GM12892 (cell line): ENCODE results near the gene ZNF280B.
"Not testable (repeated sequence)": the region's sequence is repeated elsewhere in the genome, so short reads cannot be mapped to it uniquely, and the experiment has no call there.

Source experiments
- DNase-seq: peaks from one replicate; pipeline ENCODE4 v3.0.0; 2011; ENCODE audit not compliant: insufficient read length
- FAIRE-seq: peaks from 2 replicates; lab custom pipeline; 2011; peaks lifted over from hg19 to GRCh38; lab: Jason Lieb, UNC
- POLR2A ChIP-seq: IDR thresholded peaks from 2 replicates; pipeline ENCODE4 v1.6.1; 2011; ENCODE audit warnings: low read depth, low read length, control low read depth
- POLR2AphosphoS5 ChIP-seq: IDR thresholded peaks from 2 replicates; pipeline ENCODE4 v1.6.1; 2011; ENCODE audit warnings: low read depth, low read length, control low read depth
- TAF1 ChIP-seq: IDR thresholded peaks from 2 replicates; pipeline ENCODE4 v1.6.1; 2011; ENCODE audit warnings: low read depth, mild to moderate bottlenecking, control low read depth, low read length, borderline replicate concordance

Gene ZNF280B

GRCh38 chr22:22487059-22487458, 21.5 kb downstream of the ZNF280B start:
- no peak for DNase-seq
- TF ChIP-seq POLR2A (no peak), TAF1 (no peak), POLR2AphosphoS5 (no peak)
- FAIRE-seq, result no peak

- no peak for DNase-seq
Observed at GRCh38 chr22:22486132-22486899, 22.2 kb downstream of the ZNF280B start.

DNA sequence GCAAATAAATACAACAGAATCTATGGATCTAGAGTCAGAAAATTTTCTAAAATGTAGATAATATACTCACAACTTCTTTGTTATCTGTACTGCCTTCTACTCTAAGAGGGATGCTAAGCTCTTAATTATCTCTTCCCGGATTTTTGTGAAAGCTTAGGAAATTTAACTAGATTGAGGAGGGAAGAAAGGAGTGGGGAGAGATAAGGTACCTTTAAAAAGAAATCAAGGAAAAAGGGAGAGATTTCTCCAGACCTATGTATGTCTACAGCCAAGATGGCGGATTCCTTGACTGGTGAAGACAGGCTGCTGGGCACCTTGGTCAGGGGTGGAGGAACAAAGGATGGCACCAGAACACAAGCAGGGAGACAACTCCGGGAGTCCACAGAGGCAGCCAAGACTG, 23.0 kb downstream of the ZNF280B start:
- DNase-seq (no peak), FAIRE-seq (no peak)
- TF ChIP-seq POLR2A, result no peak
- TF ChIP-seq POLR2AphosphoS5, result no peak
- TF ChIP-seq TAF1, result no peak

More at GRCh38 chr22:22486132-22486899, 22.2 kb downstream of the ZNF280B start:
- FAIRE-seq, result no peak
- TF ChIP-seq POLR2A (no peak), TAF1 (no peak), POLR2AphosphoS5 (no peak)

DNA sequence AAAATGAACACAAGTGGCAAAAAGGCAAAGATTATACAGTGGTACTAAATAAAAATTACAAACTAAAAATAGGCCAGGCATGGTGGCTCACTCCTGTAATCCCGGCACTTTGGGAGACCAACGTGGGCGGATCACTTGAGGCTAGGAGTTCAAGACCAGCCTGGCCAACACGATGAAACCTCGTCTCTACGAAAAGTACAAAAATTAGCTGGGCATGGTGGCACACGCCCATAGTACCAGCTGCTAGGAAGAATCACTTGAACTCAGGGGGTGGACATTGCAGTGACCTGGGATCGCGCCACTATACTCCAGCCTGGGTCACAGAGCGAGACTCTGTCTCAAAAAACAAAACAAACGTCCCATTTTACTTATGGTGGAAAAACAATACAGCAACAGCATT, 24.5 kb downstream of the ZNF280B start:
- no peak for TF ChIP-seq POLR2AphosphoS5
- no peak for TF ChIP-seq POLR2A
- TF ChIP-seq TAF1, result no peak
- DNase-seq (no peak), FAIRE-seq (no peak)

DNA sequence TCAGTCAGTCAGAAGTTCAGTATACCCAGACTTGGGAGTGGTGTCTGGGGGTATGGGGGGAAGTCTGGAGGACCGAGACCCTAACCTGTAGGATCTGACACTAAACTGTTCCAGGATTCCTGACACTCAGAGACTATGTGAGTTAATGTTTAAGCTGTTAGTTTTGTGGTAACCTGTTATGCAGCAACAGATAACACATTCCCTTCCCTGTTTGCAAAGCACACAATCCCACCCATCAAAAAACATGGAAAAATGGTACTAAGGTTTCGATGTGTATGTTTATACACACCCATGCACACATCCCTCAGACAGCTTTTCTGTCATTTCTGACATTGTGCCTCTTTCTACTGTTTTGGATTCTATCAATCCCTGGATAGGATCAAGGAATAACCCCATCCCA, 27.6 kb downstream of the ZNF280B start:
- DNase-seq (no peak), FAIRE-seq (no peak)
- TF ChIP-seq TAF1 (no peak), POLR2AphosphoS5 (no peak), POLR2A (no peak)

DNA sequence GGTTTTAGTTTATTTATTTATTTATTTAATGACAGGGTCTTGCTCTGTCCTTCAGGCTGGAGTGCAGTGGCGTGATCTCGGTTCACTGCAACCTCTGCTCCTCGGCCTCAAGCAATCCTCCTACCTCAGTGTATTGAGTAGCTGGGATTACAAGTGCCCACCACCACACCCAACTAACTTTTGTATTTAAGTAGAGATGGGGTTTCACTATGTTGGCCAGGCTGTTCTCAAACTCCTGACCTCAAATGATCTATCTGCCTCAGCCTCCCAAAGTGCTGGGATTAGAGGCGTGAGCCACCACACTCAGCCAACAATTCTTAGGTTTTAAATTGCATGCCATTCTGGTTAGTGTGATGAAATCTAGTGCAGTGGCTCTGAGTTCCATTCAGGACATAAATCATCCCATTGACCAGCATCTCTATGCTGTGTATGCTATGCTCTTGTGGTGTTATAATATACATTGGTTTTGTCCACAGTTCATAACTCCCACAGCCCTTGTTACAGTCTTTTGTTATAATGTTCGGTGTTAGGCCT, 28.5 kb downstream of the ZNF280B start:
- no peak for FAIRE-seq
- TF ChIP-seq POLR2AphosphoS5 (no peak), POLR2A (no peak), TAF1 (no peak)

GRCh38 chr22:22479116-22479515, 29.4 kb downstream of the ZNF280B start:
- no peak for DNase-seq
- no peak for FAIRE-seq
- TF ChIP-seq POLR2A, result no peak
- no peak for TF ChIP-seq POLR2AphosphoS5
- no peak for TF ChIP-seq TAF1

More for the DNA sequence above, 28.5 kb downstream of the ZNF280B start:
- no peak for DNase-seq

DNA sequence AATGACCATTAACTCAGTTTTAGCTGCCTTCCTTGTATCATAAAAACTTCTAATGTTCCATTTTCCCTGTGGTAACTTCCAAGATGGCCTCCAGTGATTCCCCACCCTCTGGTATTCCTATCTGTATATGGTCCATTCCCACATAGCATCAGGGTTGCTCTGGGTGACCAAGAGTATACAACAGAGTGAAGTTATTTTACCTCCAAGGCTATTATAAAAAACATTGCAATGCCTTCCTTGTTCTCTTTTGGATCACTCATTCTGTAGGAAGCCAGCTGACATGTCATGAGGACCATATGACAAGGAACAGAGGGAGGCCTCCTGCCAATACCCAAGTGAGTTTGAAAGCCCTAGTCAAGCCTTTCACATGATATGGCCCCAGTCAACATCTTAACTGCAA, 30.1 kb downstream of the ZNF280B start:
- no peak for DNase-seq
- no peak for FAIRE-seq
- TF ChIP-seq POLR2A, result no peak
- TF ChIP-seq TAF1, result no peak
- TF ChIP-seq POLR2AphosphoS5, result no peak

DNA sequence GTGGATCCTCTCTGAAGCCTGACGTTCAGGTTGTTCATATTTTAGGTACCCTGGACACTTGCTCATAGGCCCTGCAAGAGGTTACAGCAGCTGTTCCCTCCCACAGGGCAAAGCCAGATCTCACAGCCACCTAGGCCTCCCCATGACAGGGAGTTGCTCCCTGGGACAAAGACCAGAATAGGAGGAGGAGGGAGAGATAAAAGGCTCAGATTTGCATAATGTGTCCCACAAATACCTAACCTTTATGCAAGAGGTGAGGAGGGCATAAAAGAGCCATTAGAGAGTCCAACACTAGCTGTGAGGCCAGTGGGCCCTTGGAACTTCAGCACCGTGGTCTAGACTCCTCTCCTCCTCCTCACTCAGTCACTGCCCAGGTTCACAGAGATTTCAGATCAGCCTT, 33.8 kb downstream of the ZNF280B start:
- DNase-seq (no peak), FAIRE-seq (no peak)
- no peak for TF ChIP-seq POLR2A
- TF ChIP-seq POLR2AphosphoS5, result no peak

DNA sequence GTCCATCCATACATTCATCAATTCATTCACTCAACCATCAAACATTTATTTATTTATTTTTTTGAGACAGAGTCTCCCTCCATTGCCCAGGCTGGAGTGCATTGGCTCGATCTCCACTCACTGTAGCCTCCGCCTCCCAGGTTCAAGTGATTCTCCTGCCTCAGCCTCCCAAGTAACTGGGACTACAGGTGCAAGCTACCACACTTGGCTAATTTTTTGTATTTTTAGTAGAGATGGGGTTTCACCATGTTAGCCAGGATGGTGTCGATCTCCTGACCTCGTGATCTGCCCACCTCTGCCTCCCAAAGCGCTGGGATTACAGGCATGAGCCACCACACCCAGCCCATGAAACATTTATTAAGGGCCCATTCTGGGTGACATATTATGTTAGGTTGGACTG, 37.4 kb downstream of the ZNF280B start:
- DNase-seq, FAIRE-seq: not testable (repeated sequence)

GRCh38 chr22:22469527-22469926, 39.0 kb downstream of the ZNF280B start:
- no peak for FAIRE-seq
- DNase-seq, result no peak
- TF ChIP-seq POLR2AphosphoS5 (no peak), POLR2A (no peak), TAF1 (no peak)

GRCh38 chr22:22468794-22469469, 39.6 kb downstream of the ZNF280B start:
- not testable (repeated sequence) for DNase-seq, FAIRE-seq

DNA sequence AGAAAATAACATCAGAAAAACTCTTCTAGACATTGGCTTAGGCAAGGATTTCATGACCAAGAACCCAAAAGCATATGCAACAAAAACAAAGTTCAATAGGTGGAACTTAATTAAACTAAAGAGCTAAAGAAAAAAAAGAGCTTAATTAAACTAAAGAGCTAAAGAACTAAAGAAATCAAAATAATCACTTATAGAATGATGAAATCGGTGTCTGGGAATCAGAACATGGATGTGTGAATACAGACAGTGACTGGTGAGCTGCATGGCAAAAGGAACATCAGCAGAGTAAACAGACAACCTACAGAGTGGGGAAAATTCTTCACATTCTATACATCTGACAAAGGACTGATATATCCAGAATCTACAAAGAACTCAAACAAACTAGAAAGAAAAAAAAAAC, 41.4 kb downstream of the ZNF280B start:
- TF ChIP-seq POLR2A (no peak), POLR2AphosphoS5 (no peak), TAF1 (no peak)
- no peak for FAIRE-seq
- DNase-seq, result no peak
